ENCODE data around the gene TSHB.

The TSHB gene

DNA sequence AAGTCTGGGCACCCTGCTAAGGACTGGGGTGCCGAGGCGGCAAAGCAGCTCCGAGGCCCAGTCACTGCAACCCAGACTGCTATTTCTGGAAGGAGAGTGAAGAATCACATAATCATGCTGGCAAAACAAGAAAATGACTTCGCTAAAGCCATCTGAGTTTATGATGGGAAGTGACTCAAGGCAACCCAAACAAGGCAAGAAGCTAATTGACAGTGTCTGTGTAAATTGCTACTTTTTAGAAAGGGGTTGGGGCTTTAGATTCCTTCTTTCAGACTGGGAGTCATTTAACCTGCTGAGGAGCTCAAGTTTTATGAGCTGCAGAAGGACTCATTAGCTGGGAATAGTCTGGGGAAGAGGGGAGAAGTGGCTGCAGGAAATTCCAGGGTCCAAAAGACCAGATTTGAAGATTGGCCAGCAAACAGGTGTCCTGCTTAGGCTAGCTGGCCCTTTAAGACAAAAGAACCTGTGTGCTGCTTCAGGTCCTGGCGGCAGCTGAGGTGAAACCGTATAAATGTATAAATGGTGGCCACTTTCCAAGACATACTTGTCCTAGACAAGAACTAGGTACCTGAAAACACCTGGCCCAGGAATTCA is 28.1 kb downstream of the TSHB start:
- in situ Hi-C loops (cut with HindIII; ENCODE audit: low sequenced_read_pairs), result no loop called here

DNA sequence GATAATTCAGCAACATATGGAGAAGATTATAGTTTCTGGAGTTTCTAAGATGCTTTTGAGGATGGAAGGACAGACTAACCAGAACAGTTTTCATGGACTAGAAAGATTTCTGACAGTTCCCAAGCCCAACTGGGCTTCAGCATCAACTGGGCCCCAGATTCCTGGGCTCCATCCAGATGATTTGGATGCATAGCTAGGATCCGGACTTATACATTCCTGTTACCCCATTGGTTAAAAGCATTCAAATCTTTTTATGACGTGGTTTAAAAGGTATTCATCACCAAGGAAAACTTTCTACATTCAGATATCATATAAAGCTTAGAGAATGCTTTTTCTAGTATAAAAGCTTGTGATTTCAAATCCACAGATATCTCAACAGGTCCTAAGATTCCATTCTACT is 29.7 kb downstream of the TSHB start:
- in situ Hi-C loops (cut with HindIII; ENCODE audit: low sequenced_read_pairs), result no loop called here

DNA sequence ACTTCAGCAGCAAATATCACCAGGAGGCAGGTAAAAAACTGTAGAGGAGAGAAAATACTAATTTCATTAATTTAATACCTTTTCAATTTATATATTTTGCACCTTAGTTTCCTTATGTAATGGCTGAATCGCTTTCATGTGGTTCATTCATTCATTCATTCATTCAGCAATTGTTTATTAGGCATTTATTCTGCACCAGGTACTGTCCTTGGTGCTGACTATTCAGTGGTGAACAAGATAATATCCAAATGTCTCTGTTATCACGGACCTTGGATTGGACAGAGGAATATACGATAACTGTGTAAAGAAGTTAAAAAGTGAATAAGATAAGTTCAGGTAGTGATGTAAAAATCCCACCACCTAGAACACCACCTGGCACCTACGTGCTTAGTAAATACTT is 30.9 kb downstream of the TSHB start:
- in situ Hi-C loops (cut with HindIII; ENCODE audit: low sequenced_read_pairs), result no loop called here

DNA sequence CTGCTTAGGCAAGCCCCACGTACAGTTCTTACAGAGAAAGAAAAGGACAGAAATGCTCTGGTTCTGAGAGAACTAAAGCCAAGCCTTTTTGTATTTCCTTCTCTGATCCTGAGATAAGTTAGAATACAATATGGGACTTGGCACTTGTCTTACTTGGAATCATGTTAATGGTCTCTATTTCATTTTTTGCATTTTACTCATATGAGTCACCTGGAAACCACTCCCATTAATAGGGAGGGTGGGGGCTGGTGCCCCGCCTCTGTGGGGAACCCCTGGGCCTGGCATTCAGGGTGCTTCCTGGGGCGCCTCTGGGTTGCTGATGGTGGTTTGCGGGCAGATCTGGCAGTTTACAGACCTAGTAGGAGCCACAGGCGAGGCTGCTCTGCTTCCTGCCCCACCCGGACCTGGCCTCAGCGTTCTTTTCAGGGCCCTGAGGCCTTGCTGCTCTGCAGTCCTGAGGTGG is 32.9 kb downstream of the TSHB start:
- in situ Hi-C loops (cut with HindIII; ENCODE audit: low sequenced_read_pairs), result no loop called here

DNA sequence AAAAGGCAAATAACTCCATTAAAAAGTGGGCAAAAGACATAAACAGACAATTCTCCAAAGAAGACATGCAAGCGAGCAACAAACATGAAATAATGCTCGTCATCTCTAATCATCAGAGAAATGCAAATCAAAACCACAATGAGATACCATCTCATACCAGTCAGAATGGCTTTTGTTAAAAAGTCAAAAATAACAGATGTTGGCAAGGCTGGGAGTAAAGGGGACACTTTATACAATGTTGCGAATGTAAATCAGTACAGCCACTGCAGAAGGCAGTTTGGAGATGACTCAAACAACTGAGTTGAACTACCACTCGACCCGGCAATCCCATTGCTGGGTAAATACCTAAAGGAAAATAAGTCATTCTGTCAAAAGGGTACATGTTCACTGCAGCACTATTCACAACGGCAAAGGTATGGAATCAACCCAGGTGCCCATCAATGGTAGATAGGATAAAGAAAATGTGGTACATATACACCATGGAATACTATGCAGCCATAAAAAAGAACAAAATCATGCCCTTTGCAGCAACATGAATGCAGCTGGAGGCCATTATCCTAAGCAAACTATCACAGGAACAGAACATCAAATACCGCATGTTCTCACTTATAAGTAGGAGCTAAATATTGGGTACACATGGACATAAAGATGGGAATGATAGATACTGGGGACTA is 33.7 kb downstream of the TSHB start:
- in situ Hi-C loops (cut with HindIII; ENCODE audit: low sequenced_read_pairs), result no loop called here

DNA sequence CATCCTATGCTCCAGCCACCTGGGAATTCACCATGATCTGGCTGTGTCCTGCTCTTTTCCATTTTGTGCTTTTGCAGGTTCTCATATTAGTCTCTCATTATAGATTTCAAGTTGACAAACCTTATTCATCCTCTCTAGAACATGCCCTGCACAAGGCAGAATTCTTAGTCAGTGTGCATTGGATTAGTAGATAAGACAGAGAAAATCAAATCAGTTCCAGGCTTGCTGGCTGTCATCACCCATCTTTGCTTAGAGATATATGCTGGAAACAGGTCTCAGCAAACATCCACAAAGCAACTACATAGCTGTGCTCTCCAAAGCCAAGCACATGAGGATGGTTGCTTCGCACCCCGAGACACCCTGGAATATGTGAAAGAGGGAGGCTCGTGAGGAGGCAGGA is 34.8 kb downstream of the TSHB start:
- in situ Hi-C loops (cut with HindIII; ENCODE audit: low sequenced_read_pairs), result no loop called here

DNA sequence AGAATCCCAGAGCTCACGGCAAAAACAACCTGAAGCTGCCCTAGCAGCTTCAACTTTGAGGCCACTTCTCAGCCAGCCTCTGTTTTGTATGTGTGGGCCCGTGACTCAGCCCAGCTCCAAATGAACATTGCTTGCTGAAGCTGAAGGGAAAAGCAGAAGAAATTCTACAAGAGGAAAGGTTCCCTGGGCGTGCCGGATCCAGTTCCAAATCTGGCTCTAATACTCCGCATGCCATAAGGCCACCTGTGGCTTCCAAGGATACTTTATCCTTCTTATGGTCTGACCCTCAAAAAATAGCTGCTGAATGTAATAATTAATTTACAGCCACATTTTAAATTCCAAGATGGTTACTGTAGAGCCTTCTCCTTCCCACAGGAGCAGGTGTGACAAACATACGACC is 35.4 kb downstream of the TSHB start:
- in situ Hi-C loops (cut with HindIII; ENCODE audit: low sequenced_read_pairs), result no loop called here

DNA sequence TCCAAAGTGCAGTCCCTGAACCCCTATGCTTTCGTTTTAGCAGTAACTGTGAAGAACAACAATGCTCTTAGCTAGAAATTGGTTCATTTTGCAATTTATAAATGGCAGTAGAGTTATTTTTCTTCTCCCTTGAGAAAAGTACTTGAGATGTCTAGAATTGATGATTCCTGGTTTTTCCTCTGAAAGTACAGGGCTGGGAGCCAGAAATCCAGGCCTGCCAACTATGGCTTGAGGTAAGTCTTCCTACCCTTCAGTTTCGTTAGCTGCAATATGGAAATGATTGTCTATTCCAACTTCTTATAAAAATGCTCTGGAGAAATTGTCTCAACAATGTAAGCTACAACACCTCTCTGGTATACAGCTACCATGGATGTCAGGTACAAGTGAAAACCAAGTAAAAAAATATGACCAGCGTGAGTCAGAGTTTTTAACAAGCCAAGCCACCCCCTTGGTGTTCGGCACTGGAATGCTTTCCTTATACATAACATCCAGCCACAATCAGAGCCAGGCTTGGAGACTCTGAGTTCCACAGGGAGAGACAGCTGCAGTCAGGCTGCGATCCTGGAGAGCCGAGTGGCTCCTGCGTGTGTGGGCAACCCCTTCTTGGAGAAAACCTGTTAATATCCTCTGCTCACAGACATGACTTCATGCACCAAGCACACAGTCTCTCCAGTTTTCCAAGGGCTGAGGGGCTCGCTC is 37.7 kb downstream of the TSHB start:
- in situ Hi-C loops (cut with HindIII; ENCODE audit: low sequenced_read_pairs), result no loop called here

DNA sequence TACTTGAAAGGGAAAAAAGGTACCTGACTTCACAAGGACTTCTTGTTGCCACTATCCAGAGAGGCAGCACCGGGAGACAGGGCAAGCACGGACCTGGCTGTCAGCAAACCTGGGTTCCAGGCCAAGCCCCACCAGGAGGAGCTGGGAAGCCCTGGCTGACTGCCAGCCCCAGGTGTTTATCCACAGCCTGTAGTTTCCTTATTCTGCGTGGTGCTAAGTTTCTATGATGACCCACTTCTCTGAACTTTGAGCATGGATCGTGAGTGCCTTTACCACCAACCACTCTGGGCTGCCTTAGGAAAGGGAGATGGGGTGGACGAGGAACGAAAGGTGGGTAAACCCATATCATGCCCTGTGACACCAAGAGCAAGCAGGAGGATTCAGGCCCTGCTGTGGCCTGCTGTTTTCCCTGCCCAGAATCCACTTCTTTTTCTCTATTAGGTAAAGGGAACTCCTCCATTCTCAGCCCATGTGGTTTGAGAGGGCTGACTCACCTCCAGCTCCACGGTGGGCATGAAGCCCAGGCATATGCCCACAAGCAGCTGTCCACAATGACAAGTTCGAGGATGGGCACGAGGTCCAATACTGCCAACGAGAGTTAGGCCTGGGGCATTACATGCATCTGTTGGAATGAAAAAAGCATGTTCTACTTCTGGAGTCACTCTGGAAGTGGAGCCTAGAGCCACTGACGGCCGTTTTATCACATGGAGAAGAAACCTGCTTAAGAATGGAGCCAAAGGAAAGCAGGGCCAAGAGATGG is 39.4 kb downstream of the TSHB start:
- in situ Hi-C loops (cut with HindIII; ENCODE audit: low sequenced_read_pairs), result no loop called here

DNA sequence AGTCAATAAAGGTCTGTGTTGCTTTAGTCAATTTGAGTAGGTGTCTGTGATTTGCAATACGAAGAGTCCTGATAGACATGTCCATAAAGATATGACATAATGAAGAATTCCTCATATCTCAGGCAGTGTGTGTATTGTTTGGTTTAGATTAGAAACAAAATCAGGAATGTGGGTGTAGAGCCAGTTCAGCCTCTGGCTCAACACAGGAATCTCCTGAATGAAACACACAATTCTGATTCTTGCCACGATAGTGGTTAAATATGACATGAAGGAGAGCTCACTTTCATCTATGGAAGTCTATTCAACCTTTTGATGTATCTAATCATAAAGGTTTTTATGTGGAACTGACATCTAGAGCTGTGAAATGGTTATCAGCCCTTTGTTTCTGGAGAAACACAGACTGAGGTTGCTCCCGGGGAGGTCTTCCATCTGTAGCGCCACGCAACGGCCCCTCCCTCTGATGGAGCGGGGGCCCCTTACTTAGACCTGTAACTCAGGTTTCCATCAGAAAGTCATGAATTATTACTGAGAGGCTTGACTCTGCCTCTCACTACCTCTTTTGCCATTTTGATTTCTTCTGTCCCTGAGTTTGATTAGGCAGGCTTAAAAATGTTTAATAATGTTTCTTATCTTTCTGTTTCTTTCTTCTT is 40.2 kb downstream of the TSHB start:
- in situ Hi-C loops (cut with HindIII; ENCODE audit: low sequenced_read_pairs), result no loop called here

DNA sequence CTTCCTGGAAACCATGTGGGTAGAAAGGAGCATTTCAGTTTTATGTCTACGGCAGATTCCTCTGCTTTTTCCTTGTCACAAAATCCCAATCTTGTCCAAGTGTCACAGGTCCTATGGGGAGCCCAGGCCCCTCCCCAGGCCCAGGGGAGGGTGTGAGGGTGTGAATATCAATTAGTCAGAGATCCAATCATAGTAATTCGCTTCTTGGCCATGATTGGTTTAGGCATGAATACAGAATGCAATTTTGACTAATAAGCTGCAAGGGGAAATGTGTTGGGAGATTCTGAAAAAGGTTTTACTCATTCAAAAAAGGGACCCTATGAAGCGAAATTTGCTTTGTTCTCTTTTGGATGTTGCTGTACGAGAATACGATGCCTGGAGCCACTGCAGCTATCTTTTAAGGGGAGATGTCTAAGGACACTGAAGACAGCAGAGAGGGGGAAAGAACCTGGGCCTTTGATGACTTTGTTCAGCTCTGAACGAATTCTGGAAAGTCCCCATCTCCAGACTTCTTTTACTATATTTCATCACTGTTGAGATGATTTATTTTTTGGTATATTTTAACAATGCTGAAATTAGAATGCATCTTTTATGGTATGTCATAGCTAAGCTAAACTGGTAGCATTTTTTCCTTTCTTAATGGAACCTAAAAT is 41.5 kb downstream of the TSHB start:
- in situ Hi-C loops (cut with HindIII; ENCODE audit: low sequenced_read_pairs), result no loop called here

DNA sequence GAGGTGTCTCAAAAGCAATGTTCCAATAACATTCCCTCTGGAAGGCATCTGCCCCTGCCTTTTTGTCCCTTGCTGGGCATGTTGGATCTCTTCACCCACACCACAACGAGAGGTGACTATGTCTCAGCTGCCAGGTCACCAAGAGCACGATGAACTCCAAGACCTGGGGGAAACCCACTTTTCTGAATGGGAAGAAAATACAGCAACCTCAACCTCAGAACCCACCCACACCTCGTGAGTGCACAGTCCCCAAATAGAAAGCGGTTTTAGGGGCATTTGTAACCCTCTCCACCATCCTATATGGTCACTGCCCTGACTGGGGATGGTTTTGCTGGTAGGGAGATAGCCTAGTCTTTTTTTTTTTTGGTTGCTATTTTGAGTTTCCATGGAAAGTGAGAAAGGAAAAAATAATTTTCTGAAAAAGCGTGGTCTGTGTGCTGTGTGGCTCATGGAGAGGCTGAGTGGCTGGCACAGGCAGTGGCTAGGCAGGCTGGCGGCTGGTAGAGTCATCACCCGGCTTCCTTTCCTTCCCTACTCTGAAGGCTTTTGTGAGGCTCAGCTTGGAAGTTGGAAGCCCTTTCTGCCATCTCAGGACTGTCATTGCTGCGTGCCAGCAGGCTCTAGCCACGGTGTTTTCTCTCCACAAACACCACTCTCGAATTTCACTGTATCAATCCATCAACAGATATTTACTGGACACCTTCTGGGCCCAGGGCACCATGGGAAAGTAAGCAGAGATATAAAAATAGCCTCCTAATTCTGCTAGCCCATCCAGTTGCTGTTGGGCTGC is 43.9 kb downstream of the TSHB start:
- in situ Hi-C loops (cut with HindIII; ENCODE audit: low sequenced_read_pairs), result no loop called here

DNA sequence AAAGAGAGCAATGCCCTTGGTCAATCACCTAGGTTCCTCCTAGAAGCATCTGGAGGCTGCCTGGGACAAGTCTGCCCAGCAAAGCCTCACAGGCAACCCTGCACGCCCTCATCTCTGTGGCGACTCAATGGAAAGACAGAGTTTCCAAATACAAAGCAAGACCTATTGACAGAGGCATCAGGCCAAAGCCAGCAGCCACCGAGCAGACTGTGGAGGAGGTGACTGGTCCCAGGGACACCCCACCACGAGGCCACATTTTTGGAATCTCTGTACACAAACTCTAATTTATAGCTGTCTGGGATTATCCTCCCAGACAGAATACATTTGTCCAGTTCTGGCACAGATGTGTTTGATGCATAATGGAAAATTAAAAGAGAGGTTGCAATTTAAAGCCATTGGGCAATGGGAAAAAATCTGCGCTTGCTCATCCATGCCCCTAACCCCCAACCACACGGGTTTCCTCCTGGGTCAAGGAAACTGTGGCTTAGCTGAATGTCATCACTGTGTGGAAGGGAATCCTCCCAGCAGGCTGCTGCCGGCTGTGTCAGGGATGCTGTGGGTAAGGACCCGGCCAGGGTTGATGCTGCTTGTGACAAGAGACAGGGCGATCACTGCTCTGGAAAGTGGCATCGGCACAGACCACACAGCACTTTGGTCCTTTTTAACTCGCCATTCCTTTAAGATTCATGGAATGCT is 45.4 kb downstream of the TSHB start:
- in situ Hi-C loops (cut with HindIII; ENCODE audit: low sequenced_read_pairs), result no loop called here

DNA sequence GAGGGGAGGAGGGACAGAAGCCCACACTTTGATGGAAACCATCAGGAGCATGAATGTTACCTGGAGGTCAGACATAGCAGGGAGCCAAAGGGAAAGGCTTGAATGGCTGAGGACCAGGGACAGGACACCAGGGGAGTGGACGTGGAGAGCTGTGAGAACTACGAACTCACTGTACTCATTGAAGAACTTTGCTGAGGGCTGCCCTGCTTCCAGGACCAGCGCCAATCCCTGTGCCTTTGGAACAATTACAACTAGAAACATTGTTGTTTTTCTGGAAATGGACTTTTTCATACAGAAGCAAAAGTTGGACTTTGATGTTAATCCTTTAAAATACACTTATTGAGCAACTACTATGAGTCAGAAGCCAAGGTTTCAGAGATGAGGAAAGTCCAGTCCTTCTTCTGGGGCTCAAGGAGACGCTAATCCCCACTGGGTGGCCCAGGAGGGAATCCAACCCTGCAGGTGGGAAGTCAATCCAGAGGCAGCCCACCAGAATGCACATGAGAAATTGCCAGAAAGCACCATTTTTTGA is 46.8 kb downstream of the TSHB start:
- in situ Hi-C loops (cut with HindIII; ENCODE audit: low sequenced_read_pairs), result no loop called here

DNA sequence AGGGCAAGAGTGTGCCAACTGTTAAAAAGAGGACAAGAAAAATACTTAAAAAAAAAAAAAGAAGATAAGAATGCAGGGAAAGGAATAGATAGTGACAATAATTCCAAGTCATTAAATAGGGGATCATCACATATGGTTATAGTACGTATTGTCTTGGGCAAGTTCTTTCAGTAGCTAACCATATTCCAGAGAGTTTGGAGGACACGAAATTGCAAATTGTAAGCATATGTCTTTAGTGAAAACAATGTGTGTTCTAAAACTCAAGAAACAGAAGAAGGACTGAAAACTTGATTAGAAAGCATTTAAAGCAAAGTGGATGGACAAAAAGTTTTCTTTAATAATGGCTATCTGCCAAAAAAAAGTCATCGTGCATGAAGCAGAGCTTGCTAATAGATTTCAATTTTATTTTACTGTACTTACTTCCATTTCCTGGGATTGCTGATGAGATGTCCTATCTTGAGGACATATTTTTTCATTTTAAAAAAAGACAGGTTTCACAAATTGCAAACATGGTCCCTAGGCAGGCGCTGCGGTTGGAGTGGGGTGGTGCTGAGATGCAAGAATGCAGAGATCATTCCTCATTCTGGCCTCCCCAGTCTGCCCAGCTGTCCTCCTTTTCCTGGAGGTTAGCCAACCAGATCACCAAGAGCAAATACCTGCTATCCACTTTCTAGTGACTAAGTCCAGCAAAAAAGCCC is 47.8 kb downstream of the TSHB start:
- in situ Hi-C loops (cut with HindIII; ENCODE audit: low sequenced_read_pairs), result no loop called here

DNA sequence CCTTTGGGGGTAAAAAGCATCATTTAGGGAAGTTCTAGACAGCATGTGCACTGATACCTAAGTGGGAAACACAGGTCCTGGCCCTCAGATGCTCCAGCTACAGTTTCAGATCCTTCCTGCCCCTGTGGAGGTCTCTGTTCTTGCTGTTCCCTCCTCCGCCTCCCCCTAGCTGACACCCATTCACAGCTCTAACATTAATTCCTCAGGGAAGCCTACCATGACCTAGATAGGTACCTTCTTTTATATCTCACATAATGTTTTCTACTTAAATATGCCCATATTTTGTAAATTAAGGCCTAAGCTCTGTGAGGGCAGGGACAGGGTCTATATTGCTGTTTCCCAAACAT is 48.3 kb downstream of the TSHB start:
- in situ Hi-C loops (cut with HindIII; ENCODE audit: low sequenced_read_pairs), result no loop called here

DNA sequence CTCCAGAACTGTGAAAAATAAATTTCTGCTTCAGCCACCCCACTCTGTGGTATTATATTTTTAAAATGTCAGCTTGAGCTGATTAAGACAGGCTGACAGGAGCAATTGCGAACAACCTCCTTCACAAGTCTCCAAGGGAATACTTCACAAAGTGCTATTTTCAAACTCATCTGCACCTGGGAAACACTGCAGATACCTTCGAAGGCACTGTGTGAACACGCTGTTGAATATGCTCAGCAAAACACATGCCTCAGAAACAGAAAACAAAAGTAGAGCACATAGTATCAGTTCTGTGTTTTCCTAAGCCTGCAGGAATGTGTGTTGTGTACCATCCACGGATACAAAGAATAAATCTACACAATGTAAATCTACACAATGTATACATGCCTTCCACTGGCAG is 49.1 kb downstream of the TSHB start:
- in situ Hi-C loops (cut with HindIII; ENCODE audit: low sequenced_read_pairs), result no loop called here

DNA sequence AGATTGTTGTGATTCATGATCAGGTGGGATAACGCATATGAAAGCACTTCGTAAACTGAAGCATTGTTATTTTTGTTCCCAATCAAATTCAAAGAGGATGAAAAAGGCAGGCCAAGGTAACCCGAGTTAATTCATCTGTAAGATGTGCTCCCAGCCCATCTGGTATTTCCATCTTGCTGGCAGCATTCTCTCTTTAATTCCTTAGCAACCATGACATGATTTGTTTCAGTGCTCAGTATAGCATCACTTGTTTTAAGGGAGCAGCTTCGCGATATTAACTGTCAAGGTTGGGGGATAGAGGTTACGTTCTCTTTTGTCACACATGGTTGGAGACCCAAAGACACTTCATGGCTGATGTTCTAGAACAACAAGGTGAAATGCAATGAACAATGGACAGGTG is 53.3 kb downstream of the TSHB start:
- in situ Hi-C loops (cut with HindIII; ENCODE audit: low sequenced_read_pairs), result no loop called here
